K562 (cell line): Measurements from ENCODE around the gene SLC26A8. TPM values are rescaled to one million over a fixed set of nuclear protein-coding genes. Genes with fewer than 3 reads are reported as not detected.
A peak's percentile ranks its signal among the peaks of the same experiment; 100 is the strongest.

ENCODE experiments used
- ATF7 ChIP-seq: fragments of 450-650 bp; IDR thresholded peaks from 2 replicates; pipeline ENCODE4 v1.7.1; 2014; ENCODE audit warnings: mild to moderate bottlenecking, moderate library complexity
- E2F3 ChIP-seq: fragments of 250-450 bp; sonication (Bioruptor Pico); IDR thresholded peaks from 2 replicates; pipeline ENCODE4 v1.4.0; 2020; ENCODE audit warnings: mild to moderate bottlenecking
- FOXK2 ChIP-seq, 2 experiments: fragments of 450-650 bp; IDR thresholded peaks in 1 of 2; conservative IDR thresholded peaks in 1 of 2; 2 replicates each; pipeline ENCODE4 v1.6.1; 2016; ENCODE audit warnings: low read depth in 2 of 2, mild to moderate bottlenecking in 1 of 2
- HEY1 ChIP-seq: fragments of 250-450 bp; sonication (Bioruptor Pico); IDR thresholded peaks from 2 replicates; pipeline ENCODE4 v1.5.0; 2020; ENCODE audit warnings: mild to moderate bottlenecking, moderate library complexity, borderline replicate concordance
- MBD2 ChIP-seq: sonication (generic); IDR thresholded peaks from 2 replicates; pipeline ENCODE4 v1.6.1; 2016; ENCODE audit warnings: low read depth, borderline replicate concordance
- RBM39 ChIP-seq: fragments of 200-400 bp; formaldehyde crosslinking; optimal IDR thresholded peaks from 2 replicates; pipeline ENCODE3; 2018; ENCODE audit warnings: low read depth, low read length
- RCOR1 ChIP-seq, 2 experiments: IDR thresholded peaks; 2 replicates each; pipeline ENCODE4 v1.6.1; 2012; ENCODE audit warnings: low read depth in 2 of 2, low read length in 2 of 2, borderline replicate concordance in 1 of 2, improper control_type of control experiment in 1 of 2
- STAT5A ChIP-seq: IDR thresholded peaks from 2 replicates; pipeline ENCODE4 v1.6.1; 2012; ENCODE audit warnings: low read length, inconsistent platforms, borderline replicate concordance
- U2AF1 ChIP-seq: fragments of 200-400 bp; formaldehyde crosslinking; optimal IDR thresholded peaks from 2 replicates; pipeline ENCODE3; 2017; ENCODE audit warnings: mild to moderate bottlenecking, low read depth, low read length, moderate library complexity
- ZNF24 ChIP-seq: fragments of 450-650 bp; IDR thresholded peaks from 2 replicates; pipeline ENCODE4 v1.6.1; 2016
- ZNF551 ChIP-seq: fragments of 250-450 bp; sonication (Bioruptor Pico); IDR thresholded peaks from 2 replicates; pipeline ENCODE4 v1.5.0; 2021; ENCODE audit warnings: mild to moderate bottlenecking, moderate library complexity
- ZNF764 ChIP-seq: fragments of 250-450 bp; sonication (Bioruptor Pico); IDR thresholded peaks from 2 replicates; pipeline ENCODE4 v1.4.0; 2020; ENCODE audit warnings: low read depth, mild to moderate bottlenecking, moderate library complexity
- polyA plus RNA-seq, 8 experiments: library from polyadenylated mRNA; depleted of rRNA in 4 of 8; stranded (reverse) in 5 of 8; unstranded in 3 of 8; fragments of >200 nt; fragmentation: Nextera tagmentation in 2 of 8; fragmentation: Illumina TruSeq in 1 of 8; extraction: Ambion mirVana in 2 of 8; extraction: Trizol in 1 of 8; gene quantifications; 2 replicates each; pipeline versions ENCODE4 v1.2.1 to v1.2.3, GENCODE V29; 2011 to 2014; ENCODE audit warnings: inconsistent platforms in 1 of 8, missing spikeins in 1 of 8
- total RNA-seq, 7 experiments: library from RNA; depleted of rRNA in 6 of 7; stranded (reverse); fragments of >200 nt in 6 of 7; fragmentation: Illumina TruSeq in 2 of 7; extraction: Trizol in 2 of 7; gene quantifications; 2 replicates each; pipeline versions ENCODE4 v1.2.1 to v1.2.3, GENCODE V29; 2011 to 2021; ENCODE audit warnings: low replicate concordance in 1 of 7
- TF ChIP-seq, protein P1 (sequence below): sonication (generic); formaldehyde crosslinking; IDR thresholded peaks from 2 replicates; pipeline ENCODE4 v1.8.1; 2023; ENCODE audit warnings: missing genetic modification reagents, mild to moderate bottlenecking, borderline replicate concordance
- TF ChIP-seq, protein P2 (sequence below): fragments of 450-650 bp; IDR thresholded peaks from 2 replicates; pipeline ENCODE4 v1.6.1; 2016
- TF ChIP-seq, protein P3 (sequence below): fragments of 250-450 bp; sonication (Bioruptor Pico); IDR thresholded peaks from 2 replicates; pipeline ENCODE4 v1.5.0; 2021
- TF ChIP-seq, protein P4 (sequence below), 3 experiments: IDR thresholded peaks in 2 of 3; conservative IDR thresholded peaks in 1 of 3; 2 replicates each; pipeline ENCODE4 v1.5.1; 2011 to 2012; ENCODE audit warnings: low read length in 3 of 3, mild to moderate bottlenecking in 3 of 3, control low read depth in 2 of 3, improper control_type of control experiment in 1 of 3, inconsistent platforms in 1 of 3, low read depth in 1 of 3, mixed read lengths in 1 of 3, moderate library complexity in 1 of 3; ENCODE audit not compliant: insufficient read depth in 2 of 3
- TF ChIP-seq, protein P5 (sequence below): fragments of 450-650 bp; IDR thresholded peaks from 2 replicates; pipeline ENCODE4 v1.7.0; 2016; ENCODE audit warnings: borderline replicate concordance

Gene SLC26A8
- total and polyA plus RNA-seq, 9 of the 15 experiments (the other 6 are each of a cell fraction or from before 2014, with no cell fraction given): not detected

DNA sequence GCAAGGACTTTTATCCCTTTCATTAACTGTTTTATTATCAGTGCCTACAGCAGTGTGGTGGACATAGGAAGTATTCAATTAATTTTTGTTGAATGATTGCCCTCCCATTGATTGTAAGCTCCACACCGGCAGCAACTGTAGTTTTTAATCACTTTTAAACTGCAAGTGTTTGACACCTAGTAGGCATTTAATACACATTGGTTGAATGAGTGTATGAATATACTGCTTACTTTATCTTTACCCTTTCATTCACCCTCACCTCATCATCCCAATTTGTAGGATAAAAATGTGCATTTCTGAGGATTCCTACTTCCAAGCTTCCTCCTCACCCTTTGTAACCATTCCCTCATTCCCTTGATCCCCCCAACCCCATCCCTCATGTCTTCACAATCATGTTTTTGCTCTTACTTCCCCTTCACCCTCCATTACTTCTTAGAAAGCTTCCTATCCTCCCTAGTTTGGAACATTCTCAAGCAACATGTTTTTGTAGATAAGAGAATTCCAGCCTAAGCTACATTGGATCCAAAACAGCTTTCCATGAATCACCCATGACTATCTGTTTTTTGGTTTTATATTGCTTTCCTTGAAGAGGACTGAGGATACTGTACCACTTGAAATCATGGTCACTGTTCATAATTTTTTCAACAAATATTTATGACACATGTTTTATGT, 955 bp upstream of the SLC26A8 start (continued):
- TF ChIP-seq, protein P1, sequence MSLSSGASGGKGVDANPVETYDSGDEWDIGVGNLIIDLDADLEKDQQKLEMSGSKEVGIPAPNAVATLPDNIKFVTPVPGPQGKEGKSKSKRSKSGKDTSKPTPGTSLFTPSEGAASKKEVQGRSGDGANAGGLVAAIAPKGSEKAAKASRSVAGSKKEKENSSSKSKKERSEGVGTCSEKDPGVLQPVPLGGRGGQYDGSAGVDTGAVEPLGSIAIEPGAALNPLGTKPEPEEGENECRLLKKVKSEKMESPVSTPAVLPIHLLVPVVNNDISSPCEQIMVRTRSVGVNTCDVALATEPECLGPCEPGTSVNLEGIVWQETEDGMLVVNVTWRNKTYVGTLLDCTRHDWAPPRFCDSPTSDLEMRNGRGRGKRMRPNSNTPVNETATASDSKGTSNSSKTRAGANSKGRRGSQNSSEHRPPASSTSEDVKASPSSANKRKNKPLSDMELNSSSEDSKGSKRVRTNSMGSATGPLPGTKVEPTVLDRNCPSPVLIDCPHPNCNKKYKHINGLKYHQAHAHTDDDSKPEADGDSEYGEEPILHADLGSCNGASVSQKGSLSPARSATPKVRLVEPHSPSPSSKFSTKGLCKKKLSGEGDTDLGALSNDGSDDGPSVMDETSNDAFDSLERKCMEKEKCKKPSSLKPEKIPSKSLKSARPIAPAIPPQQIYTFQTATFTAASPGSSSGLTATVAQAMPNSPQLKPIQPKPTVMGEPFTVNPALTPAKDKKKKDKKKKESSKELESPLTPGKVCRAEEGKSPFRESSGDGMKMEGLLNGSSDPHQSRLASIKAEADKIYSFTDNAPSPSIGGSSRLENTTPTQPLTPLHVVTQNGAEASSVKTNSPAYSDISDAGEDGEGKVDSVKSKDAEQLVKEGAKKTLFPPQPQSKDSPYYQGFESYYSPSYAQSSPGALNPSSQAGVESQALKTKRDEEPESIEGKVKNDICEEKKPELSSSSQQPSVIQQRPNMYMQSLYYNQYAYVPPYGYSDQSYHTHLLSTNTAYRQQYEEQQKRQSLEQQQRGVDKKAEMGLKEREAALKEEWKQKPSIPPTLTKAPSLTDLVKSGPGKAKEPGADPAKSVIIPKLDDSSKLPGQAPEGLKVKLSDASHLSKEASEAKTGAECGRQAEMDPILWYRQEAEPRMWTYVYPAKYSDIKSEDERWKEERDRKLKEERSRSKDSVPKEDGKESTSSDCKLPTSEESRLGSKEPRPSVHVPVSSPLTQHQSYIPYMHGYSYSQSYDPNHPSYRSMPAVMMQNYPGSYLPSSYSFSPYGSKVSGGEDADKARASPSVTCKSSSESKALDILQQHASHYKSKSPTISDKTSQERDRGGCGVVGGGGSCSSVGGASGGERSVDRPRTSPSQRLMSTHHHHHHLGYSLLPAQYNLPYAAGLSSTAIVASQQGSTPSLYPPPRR (CRISPR knock-in tag): no peak
- TF ChIP-seq ZNF764 (CRISPR knock-in tag) (no peak), E2F3 (CRISPR knock-in tag) (no peak), ZNF24 (no peak; the same call in 1 of the 2 replicates), FOXK2 (conservative IDR thresholded peaks at IDR 0.05 in 1 of 2, IDR thresholded peaks at IDR 0.05 in 1 of 2; ENCODE audit: low read depth in 2 of 2) (peak; percentile 54 to 77; a peak in 3 of 4 replicates), STAT5A (peak; percentile 83), U2AF1 (no peak), HEY1 (CRISPR knock-in tag) (no peak), RCOR1 (IDR thresholded peaks at IDR 0.05; ENCODE audit: borderline replicate concordance in 1 of 2, low read depth in 2 of 2, low read length in 2 of 2) (peak in 1 of 2 experiments; percentile 38; a peak in 1 of 4 replicates), RBM39 (no peak), ATF7 (peak; percentile 54; the same call in 1 of the 2 replicates), ZNF551 (CRISPR knock-in tag) (no peak), MBD2 (0 out of 2 replicates have a peak, but pooled peaks have one; percentile 25)
- TF ChIP-seq, protein P2, sequence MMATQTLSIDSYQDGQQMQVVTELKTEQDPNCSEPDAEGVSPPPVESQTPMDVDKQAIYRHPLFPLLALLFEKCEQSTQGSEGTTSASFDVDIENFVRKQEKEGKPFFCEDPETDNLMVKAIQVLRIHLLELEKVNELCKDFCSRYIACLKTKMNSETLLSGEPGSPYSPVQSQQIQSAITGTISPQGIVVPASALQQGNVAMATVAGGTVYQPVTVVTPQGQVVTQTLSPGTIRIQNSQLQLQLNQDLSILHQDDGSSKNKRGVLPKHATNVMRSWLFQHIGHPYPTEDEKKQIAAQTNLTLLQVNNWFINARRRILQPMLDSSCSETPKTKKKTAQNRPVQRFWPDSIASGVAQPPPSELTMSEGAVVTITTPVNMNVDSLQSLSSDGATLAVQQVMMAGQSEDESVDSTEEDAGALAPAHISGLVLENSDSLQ: no peak
- TF ChIP-seq, protein P3, sequence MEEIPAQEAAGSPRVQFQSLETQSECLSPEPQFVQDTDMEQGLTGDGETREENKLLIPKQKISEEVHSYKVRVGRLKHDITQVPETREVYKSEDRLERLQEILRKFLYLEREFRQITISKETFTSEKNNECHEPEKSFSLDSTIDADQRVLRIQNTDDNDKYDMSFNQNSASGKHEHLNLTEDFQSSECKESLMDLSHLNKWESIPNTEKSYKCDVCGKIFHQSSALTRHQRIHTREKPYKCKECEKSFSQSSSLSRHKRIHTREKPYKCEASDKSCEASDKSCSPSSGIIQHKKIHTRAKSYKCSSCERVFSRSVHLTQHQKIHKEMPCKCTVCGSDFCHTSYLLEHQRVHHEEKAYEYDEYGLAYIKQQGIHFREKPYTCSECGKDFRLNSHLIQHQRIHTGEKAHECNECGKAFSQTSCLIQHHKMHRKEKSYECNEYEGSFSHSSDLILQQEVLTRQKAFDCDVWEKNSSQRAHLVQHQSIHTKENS (CRISPR knock-in tag): no peak
- TF ChIP-seq, protein P4, sequence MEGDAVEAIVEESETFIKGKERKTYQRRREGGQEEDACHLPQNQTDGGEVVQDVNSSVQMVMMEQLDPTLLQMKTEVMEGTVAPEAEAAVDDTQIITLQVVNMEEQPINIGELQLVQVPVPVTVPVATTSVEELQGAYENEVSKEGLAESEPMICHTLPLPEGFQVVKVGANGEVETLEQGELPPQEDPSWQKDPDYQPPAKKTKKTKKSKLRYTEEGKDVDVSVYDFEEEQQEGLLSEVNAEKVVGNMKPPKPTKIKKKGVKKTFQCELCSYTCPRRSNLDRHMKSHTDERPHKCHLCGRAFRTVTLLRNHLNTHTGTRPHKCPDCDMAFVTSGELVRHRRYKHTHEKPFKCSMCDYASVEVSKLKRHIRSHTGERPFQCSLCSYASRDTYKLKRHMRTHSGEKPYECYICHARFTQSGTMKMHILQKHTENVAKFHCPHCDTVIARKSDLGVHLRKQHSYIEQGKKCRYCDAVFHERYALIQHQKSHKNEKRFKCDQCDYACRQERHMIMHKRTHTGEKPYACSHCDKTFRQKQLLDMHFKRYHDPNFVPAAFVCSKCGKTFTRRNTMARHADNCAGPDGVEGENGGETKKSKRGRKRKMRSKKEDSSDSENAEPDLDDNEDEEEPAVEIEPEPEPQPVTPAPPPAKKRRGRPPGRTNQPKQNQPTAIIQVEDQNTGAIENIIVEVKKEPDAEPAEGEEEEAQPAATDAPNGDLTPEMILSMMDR (IDR thresholded peaks at IDR 0.05 in 2 of 3, conservative IDR thresholded peaks at IDR 0.05 in 1 of 3; ENCODE audit: insufficient read depth in 2 of 3, low read depth in 1 of 3, low read length in 3 of 3): no peak
- TF ChIP-seq, protein P5, sequence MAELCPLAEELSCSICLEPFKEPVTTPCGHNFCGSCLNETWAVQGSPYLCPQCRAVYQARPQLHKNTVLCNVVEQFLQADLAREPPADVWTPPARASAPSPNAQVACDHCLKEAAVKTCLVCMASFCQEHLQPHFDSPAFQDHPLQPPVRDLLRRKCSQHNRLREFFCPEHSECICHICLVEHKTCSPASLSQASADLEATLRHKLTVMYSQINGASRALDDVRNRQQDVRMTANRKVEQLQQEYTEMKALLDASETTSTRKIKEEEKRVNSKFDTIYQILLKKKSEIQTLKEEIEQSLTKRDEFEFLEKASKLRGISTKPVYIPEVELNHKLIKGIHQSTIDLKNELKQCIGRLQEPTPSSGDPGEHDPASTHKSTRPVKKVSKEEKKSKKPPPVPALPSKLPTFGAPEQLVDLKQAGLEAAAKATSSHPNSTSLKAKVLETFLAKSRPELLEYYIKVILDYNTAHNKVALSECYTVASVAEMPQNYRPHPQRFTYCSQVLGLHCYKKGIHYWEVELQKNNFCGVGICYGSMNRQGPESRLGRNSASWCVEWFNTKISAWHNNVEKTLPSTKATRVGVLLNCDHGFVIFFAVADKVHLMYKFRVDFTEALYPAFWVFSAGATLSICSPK: no peak
